ENCODE data around the gene TTLL3. TPM values are rescaled to one million over a fixed set of nuclear protein-coding genes. Genes with fewer than 3 reads are reported as not detected.
A peak's percentile ranks its signal among the peaks of the same experiment; 100 is the strongest.

TTLL3 gene
- total and polyA plus RNA-seq, 2 donors (not counting 3 experiments of a cell fraction or from before 2014, with no cell fraction given): 43.5 to 65.2 TPM

DNA sequence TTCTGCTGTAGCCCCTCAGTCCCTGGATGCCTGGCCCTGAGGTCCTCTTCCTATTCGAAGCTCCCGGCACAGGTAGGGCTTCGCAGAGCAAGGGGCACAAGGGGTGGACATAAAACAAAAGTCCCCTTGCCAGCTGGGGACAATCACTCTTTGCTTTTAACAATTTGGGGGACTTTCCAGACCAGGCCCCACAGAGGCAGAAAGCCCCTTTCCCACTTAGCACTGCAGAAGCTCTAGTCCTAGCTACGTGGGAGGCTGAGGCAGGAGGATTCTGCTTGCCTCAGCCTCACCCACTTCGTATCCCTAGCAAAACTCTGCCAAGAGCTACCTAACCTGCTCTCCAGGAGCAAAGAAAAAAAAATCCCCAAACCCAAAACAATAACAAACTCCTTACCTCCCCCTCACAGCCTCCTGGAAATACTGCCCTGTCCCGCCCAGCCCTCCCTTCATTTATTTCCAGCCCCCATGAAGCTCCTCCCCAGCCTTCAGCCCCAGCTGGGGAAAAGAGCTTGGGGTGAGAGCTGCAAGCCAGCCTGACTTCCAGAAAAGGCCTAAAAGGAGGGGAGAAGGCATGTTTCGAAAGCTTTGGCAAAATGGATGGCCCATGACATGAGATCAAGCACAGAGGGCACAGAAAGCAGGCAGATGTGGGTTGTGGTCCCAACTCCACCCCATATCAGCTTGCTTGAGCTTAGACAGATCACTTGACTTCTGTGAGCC is 69.9 kb downstream of the TTLL3 start, which contains the start of gene CIDEC:
Gene CIDEC, minus strand, starts transcription at position 424 of the 720 bp plus-strand sequence. CDS start 1,767 bp downstream, outside the sequence.
- Histone ChIP-seq H4K20me1 (replicated peaks; ENCODE audit: control insufficient read depth, extremely low read depth, insufficient read depth, low read length) (no peaks in the 10 kb centered on the region), H2AFZ (ENCODE audit: low read depth, low read length) (peak within 1 kb of the TSS; percentile 44), H3K9me1 (replicated peaks; ENCODE audit: control insufficient read depth, extremely low read depth, insufficient read depth, low read length) (no peaks in the 10 kb centered on the region), H3K4me3 (replicated peaks in 1 of 3; ENCODE audit: insufficient read depth in 1 of 3, low read depth in 1 of 3, low read length in 3 of 3) (no peak within 1 kb of the TSS), H3K27me3 (ENCODE audit: control insufficient read depth in 2 of 2, insufficient read depth in 2 of 2, low read length in 2 of 2) (no peaks in the 10 kb centered on the region), H3K4me1 (ENCODE audit: control insufficient read depth, extremely low read depth, insufficient read depth, low read length) (peaks cover 7% of the 10 kb centered on the region), H3K79me2 (ENCODE audit: control insufficient read depth, insufficient read depth, low read length) (no peaks in the 10 kb centered on the region), H3K9me3 (replicated peaks; ENCODE audit: control insufficient read depth, insufficient read depth, low read length) (no peaks in the 10 kb centered on the region), H3K27ac (ENCODE audit: insufficient read depth, low read depth, low read length) (no peak within 1 kb of the TSS), H3K4me2 (ENCODE audit: insufficient read depth, low read length) (no peak within 1 kb of the TSS), H3K36me3 (ENCODE audit: control insufficient read depth in 2 of 2, extremely low read depth in 1 of 2, insufficient read depth in 2 of 2, low read length in 2 of 2) (no peaks in the 10 kb centered on the region), H3K9ac (replicated peaks; ENCODE audit: extremely low read depth, insufficient read depth, low read length) (no peak within 1 kb of the TSS)
- DNase-seq (ENCODE audit: low read depth, low spot score) (no peak), FAIRE-seq (no peak)
- intact Hi-C loops (cut with micrococcal nuclease): no loop called here
- POLR2A ChIA-PET: interaction anchor here (0.6 kb wide), 1 partner anchor 42 kb away, joined by 3 read pairs; no protein-coding TSS in a partner anchor
- BruUV-seq (replicated peaks): no TSS peak
- TF ChIP-seq GATA2 (IDR thresholded peaks at IDR 0.05; ENCODE audit: insufficient read depth, insufficient read length, low read depth, low read length) (no peak), EZH2 (IDR thresholded peaks at IDR 0.05; ENCODE audit: borderline replicate concordance, low read depth, low read length, severe bottlenecking) (no peak), POLR2A (IDR thresholded peaks at IDR 0.05; ENCODE audit: low read depth, low read length) (no peak), FOS (IDR thresholded peaks at IDR 0.05; ENCODE audit: borderline replicate concordance, insufficient read depth, low read length) (no peak), POLR2AphosphoS5 (IDR thresholded peaks at IDR 0.05; ENCODE audit: insufficient read depth, low read depth, low read length) (no peak), JUN (IDR thresholded peaks at IDR 0.05; ENCODE audit: borderline replicate concordance, insufficient read depth, insufficient read length, low read depth) (no peak), MYC (IDR thresholded peaks at IDR 0.05; ENCODE audit: low read depth, low read length) (no peak)
- TF ChIP-seq, protein P1, sequence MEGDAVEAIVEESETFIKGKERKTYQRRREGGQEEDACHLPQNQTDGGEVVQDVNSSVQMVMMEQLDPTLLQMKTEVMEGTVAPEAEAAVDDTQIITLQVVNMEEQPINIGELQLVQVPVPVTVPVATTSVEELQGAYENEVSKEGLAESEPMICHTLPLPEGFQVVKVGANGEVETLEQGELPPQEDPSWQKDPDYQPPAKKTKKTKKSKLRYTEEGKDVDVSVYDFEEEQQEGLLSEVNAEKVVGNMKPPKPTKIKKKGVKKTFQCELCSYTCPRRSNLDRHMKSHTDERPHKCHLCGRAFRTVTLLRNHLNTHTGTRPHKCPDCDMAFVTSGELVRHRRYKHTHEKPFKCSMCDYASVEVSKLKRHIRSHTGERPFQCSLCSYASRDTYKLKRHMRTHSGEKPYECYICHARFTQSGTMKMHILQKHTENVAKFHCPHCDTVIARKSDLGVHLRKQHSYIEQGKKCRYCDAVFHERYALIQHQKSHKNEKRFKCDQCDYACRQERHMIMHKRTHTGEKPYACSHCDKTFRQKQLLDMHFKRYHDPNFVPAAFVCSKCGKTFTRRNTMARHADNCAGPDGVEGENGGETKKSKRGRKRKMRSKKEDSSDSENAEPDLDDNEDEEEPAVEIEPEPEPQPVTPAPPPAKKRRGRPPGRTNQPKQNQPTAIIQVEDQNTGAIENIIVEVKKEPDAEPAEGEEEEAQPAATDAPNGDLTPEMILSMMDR (IDR thresholded peaks at IDR 0.05; ENCODE audit: extremely low read depth in 1 of 2, insufficient read depth in 1 of 2, low read depth in 1 of 2, low read length in 2 of 2): no peak
- TF ChIP-seq, protein P2, sequence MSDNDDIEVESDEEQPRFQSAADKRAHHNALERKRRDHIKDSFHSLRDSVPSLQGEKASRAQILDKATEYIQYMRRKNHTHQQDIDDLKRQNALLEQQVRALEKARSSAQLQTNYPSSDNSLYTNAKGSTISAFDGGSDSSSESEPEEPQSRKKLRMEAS (IDR thresholded peaks at IDR 0.05; ENCODE audit: insufficient read depth, insufficient read length): no peak
- dilution Hi-C loops (cut with MboI; ENCODE audit: extremely low pct_ligation_motif_present, low sequenced_read_pairs): no loop called here
- CTCF ChIA-PET: interaction anchor here (1.1 kb wide), 1 partner anchor 66 kb away, joined by 4 read pairs; no protein-coding TSS in a partner anchor

Data from endothelial cell of umbilical vein (primary cell).